GM19395 (cell line): Measurements from ENCODE around the gene GNG10.

ENCODE experiments used
- ATAC-seq: cut with Tn5 transposase; IDR thresholded peaks from one replicate; pipeline ENCODE4 v1.9.1; 2021; ENCODE audit warnings: mild to moderate bottlenecking, moderate library complexity; ENCODE audit not compliant: unreplicated experiment

Gene GNG10

DNA sequence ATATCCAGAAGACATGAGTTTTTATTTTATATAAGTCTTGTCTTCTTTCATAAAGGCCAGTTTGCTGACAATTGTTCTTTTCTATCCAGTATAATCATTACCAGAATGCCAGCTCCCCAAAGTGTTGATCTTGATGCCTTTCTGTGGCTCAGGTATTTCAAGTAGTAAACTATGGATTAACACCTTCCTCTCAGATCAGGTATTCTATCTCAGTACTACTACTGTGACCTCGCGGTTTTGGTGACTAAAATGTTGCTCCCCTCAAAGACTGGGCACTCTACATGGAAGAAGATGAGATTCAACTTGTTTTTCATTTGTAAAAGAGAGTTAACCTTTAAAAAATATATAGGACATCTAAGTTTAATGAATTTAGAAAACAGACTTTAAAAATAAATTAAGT, 58.1 kb downstream of the GNG10 start:
- ATAC-seq = no peak
